Suprapubic skin (tissue), 4 donors: ENCODE results near the gene DUS3L.

Experiments used
- EP300 ChIP-seq: sonication (generic); formaldehyde crosslinking; IDR thresholded peaks from one replicate; pipeline ENCODE4 v1.6.1; 2017; ENCODE audit warnings: antibody characterized with exemption
- POLR2AphosphoS5 ChIP-seq, 3 donors: sonication (generic); formaldehyde crosslinking; IDR thresholded peaks; one replicate each; pipeline ENCODE4 v1.6.1; 2017; ENCODE audit warnings: antibody characterized with exemption in 3 of 3
- TF ChIP-seq, protein P1 (sequence below), 2 donors: fragments of 200-600 bp in 1 of 2; fragments of 450-650 bp in 1 of 2; sonication (generic) in 1 of 2; IDR thresholded peaks; one replicate each; pipeline ENCODE4 v1.5.1; 2016 to 2019; ENCODE audit warnings: antibody characterized with exemption in 2 of 2, mild to moderate bottlenecking in 1 of 2, moderate library complexity in 1 of 2

DNA sequence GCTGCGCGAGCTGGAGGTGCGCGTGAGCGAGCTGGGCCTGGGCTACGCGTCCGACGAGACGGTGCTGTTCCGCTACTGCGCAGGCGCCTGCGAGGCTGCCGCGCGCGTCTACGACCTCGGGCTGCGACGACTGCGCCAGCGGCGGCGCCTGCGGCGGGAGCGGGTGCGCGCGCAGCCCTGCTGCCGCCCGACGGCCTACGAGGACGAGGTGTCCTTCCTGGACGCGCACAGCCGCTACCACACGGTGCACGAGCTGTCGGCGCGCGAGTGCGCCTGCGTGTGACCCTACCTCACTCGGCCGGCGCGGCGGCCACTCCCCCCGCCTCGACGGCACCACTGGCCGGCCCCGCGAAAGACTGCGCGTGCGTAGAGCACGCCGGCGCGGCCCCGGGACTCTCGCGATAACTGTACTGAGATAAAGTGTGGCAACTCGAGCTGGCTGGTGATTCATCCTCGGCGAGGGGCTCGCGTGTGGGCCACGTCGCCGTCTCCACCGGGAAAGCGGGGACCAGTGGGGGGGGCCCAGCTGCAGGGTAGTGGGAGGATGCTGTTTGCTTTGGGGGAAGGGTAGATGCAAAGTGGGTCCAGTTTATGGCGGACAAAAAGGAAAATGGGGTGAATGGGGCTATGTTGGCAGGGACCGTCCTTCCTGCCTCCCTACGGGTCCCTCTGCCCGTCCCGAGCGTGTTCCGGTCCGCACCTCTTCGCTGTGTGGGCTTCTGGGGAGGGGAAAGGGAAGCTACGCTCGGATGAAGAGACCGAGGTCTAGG lies 37.1 kb upstream of the DUS3L start:
- TF ChIP-seq, protein P1, sequence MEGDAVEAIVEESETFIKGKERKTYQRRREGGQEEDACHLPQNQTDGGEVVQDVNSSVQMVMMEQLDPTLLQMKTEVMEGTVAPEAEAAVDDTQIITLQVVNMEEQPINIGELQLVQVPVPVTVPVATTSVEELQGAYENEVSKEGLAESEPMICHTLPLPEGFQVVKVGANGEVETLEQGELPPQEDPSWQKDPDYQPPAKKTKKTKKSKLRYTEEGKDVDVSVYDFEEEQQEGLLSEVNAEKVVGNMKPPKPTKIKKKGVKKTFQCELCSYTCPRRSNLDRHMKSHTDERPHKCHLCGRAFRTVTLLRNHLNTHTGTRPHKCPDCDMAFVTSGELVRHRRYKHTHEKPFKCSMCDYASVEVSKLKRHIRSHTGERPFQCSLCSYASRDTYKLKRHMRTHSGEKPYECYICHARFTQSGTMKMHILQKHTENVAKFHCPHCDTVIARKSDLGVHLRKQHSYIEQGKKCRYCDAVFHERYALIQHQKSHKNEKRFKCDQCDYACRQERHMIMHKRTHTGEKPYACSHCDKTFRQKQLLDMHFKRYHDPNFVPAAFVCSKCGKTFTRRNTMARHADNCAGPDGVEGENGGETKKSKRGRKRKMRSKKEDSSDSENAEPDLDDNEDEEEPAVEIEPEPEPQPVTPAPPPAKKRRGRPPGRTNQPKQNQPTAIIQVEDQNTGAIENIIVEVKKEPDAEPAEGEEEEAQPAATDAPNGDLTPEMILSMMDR (IDR thresholded peaks at IDR 0.05): no peak
- TF ChIP-seq POLR2AphosphoS5 (IDR thresholded peaks at IDR 0.05): peak in 1 of 3 donors; percentile 17
- no peak for TF ChIP-seq EP300
